Ascending aorta (tissue), 2 donors: ENCODE results near the gene STAG2. TPM values are rescaled to one million over a fixed set of nuclear protein-coding genes. Genes with fewer than 3 reads are reported as not detected.
"Not testable (repeated sequence)": the region's sequence is repeated elsewhere in the genome, so short reads cannot be mapped to it uniquely, and the experiment has no call there.

Experiments used
- DNase-seq, 2 donors: peaks; one replicate each; pipeline ENCODE4 v3.0.0-alpha.2; 2019; ENCODE audit warnings: low spot score in 2 of 2
- H3K27ac ChIP-seq, 2 donors: fragments of 200-600 bp; sonication (generic); one replicate each; pipeline ENCODE4 v1.5.1; 2016 to 2017; ENCODE audit warnings: mild to moderate bottlenecking in 1 of 2
- H3K27me3 ChIP-seq: fragments of 200-600 bp; sonication (generic); one replicate; pipeline ENCODE4 v1.5.1; 2017
- H3K36me3 ChIP-seq, 2 donors: fragments of 200-600 bp; sonication (generic); one replicate each; pipeline ENCODE4 v1.5.1; 2016
- H3K4me1 ChIP-seq, 2 donors: fragments of 200-600 bp; sonication (generic); one replicate each; pipeline ENCODE4 v1.5.1; 2016 to 2017; ENCODE audit warnings: mild to moderate bottlenecking in 1 of 2
- H3K4me3 ChIP-seq, 2 donors: fragments of 200-600 bp; sonication (generic); one replicate each; pipeline ENCODE4 v1.5.1; 2016 to 2017; ENCODE audit warnings: mild to moderate bottlenecking in 1 of 2
- H3K9me3 ChIP-seq, 2 donors: fragments of 200-600 bp; sonication (generic); one replicate each; pipeline ENCODE4 v1.5.1; 2016
- intact Hi-C: fragments of 100-400 bp; cut with DNase I; formaldehyde crosslinking; loops from one replicate; pipeline ENCODE4 v1.15.1; 2023
- total RNA-seq: library from RNA; depleted of rRNA; stranded (reverse); fragments of >200 nt; gene quantifications from one replicate; pipeline ENCODE4 v1.1.0, GENCODE V29; 2016
- TF ChIP-seq, protein P1 (sequence below), 3 experiments: fragments of 200-600 bp in 2 of 3; fragments of 450-650 bp in 1 of 3; sonication (generic) in 2 of 3; IDR thresholded peaks; one replicate each; pipeline ENCODE4 v1.5.1; 2016 to 2019; ENCODE audit warnings: antibody characterized with exemption in 3 of 3, mild to moderate bottlenecking in 1 of 3, moderate library complexity in 1 of 3

The STAG2 gene
- total RNA-seq, 1 donor from 2014 or later, result 22.7 TPM

DNA sequence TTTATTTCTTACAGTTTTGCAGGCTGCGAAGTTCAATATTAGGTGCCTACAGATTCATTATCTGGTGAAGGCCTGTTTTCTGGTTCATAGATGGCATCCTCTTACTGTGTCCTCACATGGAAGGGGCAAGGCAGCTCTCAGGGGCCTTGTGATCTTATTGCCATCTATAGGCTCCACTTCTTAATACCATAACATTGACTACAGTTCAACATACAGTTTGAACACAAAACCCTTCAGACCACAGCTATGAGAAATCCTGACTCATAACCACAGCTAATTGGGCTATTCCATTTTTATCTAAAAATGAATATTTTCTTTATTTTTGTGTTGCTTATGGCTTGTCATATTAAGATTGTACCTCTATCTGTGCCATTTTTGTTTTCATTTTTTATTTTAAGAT lies 72.3 kb downstream of the STAG2 start:
- intact Hi-C loops, result no loop called here
- H3K9me3 ChIP-seq, result no peaks in the 10 kb centered on the region
- no peak overlapping the region for H3K4me3 ChIP-seq
- TF ChIP-seq, protein P1, sequence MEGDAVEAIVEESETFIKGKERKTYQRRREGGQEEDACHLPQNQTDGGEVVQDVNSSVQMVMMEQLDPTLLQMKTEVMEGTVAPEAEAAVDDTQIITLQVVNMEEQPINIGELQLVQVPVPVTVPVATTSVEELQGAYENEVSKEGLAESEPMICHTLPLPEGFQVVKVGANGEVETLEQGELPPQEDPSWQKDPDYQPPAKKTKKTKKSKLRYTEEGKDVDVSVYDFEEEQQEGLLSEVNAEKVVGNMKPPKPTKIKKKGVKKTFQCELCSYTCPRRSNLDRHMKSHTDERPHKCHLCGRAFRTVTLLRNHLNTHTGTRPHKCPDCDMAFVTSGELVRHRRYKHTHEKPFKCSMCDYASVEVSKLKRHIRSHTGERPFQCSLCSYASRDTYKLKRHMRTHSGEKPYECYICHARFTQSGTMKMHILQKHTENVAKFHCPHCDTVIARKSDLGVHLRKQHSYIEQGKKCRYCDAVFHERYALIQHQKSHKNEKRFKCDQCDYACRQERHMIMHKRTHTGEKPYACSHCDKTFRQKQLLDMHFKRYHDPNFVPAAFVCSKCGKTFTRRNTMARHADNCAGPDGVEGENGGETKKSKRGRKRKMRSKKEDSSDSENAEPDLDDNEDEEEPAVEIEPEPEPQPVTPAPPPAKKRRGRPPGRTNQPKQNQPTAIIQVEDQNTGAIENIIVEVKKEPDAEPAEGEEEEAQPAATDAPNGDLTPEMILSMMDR (IDR thresholded peaks at IDR 0.05), result no peak
- H3K27ac ChIP-seq, result no peak overlapping the region
- H3K4me1 ChIP-seq, result no peaks in the 10 kb centered on the region
- H3K27me3 ChIP-seq, result no peaks in the 10 kb centered on the region
- H3K36me3 ChIP-seq, result peaks cover 0 to 6% of the 10 kb centered on the region in 2 donors
- DNase-seq, result no peak

DNA sequence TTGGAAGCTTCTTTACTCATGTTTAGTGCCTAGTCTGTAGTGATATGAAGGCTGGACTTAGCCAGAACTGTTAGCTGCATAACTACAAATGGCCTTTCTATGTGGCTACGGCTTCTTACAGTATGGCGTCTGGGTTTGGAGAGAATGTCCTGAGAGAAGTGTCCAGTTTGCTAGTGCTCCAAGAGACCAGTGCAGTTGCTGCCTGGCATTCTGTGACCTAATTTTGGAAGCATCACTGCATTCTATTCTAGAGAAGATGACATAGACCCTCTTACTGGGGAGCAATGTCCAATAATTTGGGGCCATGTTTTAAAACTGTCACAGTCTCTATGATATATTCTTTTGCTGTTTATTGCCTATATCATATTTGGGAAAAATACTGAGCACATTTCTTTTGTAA lies 74.2 kb downstream of the STAG2 start:
- H3K9me3 ChIP-seq, result no peaks in the 10 kb centered on the region
- TF ChIP-seq, protein P1 (IDR thresholded peaks at IDR 0.05), result no peak

DNA sequence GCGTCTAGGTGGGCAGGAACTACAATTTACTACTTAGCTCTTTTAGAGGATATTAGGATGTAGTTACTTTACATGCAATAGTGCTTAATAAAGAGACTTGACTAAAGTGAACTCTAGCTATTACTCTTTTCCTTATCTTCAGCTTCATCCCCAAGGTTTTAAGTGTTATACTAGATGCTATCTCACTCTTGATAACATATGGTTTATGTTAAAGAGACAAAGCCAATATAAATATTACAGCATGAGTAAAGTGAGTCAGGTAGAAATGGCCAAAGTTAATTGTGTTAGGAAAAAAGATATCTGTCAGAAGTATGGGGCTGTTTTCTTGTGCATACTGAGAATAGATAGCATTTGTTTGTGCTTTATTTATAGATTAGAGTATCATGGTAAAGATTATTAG lies 80.5 kb downstream of the STAG2 start:
- Histone ChIP-seq H3K9me3 (no peaks in the 10 kb centered on the region), H3K36me3 (peaks cover 0 to 2% of the 10 kb centered on the region in 2 donors), H3K4me1 (no peaks in the 10 kb centered on the region), H3K4me3 (no peak overlapping the region), H3K27ac (no peak overlapping the region), H3K27me3 (no peaks in the 10 kb centered on the region)
- TF ChIP-seq, protein P1 (IDR thresholded peaks at IDR 0.05), result no peak
- DNase-seq, result no peak
- intact Hi-C loops, result no loop called here

More for the DNA sequence above, 74.2 kb downstream of the STAG2 start:
- Histone ChIP-seq H3K27me3 (no peaks in the 10 kb centered on the region), H3K36me3 (peaks cover 0 to 6% of the 10 kb centered on the region in 2 donors), H3K27ac (no peak overlapping the region), H3K4me1 (no peaks in the 10 kb centered on the region), H3K4me3 (no peak overlapping the region)
- no peak for DNase-seq
- intact Hi-C loops, result no loop called here

DNA sequence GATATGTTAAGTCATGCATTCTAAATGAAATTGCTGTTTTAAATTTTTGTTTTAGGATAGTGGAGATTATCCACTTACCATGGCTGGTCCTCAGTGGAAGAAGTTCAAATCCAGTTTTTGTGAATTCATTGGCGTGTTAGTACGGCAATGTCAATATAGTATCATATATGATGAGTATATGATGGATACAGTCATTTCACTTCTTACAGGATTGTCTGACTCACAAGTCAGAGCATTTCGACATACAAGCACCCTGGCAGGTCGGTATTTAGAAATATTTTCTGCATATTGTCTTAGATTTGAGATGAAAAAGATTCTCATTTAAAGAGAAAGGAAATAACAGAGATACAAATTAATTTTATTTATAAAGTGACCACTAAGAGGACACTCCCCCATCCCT lies 83.6 kb downstream of the STAG2 start:
- H3K36me3 ChIP-seq, result peaks cover 0 to 10% of the 10 kb centered on the region in 2 donors
- no peaks in the 10 kb centered on the region for H3K4me1 ChIP-seq
- H3K9me3 ChIP-seq, result no peaks in the 10 kb centered on the region
- DNase-seq, result no peak
- no peaks in the 10 kb centered on the region for H3K27me3 ChIP-seq
- H3K27ac ChIP-seq, result no peak overlapping the region
- no peak overlapping the region for H3K4me3 ChIP-seq
- TF ChIP-seq, protein P1 (IDR thresholded peaks at IDR 0.05), result no peak
- intact Hi-C loops, result no loop called here

GRCh38 chrX:124084417-124084816 lies 122.9 kb downstream of the STAG2 start:
- intact Hi-C loops, H3K9me3 ChIP-seq, H3K27me3 ChIP-seq, H3K27ac ChIP-seq, H3K4me3 ChIP-seq, H3K4me1 ChIP-seq, DNase-seq: not testable (repeated sequence)
- H3K36me3 ChIP-seq, result peaks cover 13 to 22% of the 10 kb centered on the region in 2 donors

DNA sequence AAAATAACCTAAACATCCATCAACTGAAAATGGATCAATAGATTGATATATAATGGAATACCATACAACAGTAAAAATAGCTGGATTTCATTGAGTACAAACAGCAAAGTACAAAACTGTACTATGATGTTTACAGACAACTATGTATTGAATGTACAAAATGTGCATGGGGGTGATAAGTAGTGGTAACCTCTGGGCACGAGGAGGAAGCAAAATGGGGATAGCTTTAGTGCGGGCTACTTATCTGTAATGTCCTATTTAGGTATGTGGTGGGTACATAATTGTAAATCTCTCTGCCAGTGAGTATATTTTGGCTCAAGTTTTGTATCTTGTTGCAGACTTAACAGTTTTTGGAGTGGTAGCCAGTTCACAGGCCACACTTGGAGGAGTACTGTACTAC lies 123.6 kb downstream of the STAG2 start:
- Histone ChIP-seq H3K4me1 (no peaks in the 10 kb centered on the region), H3K9me3 (no peaks in the 10 kb centered on the region), H3K27ac (no peak overlapping the region), H3K27me3 (no peaks in the 10 kb centered on the region), H3K36me3 (peaks cover 13 to 19% of the 10 kb centered on the region in 2 donors), H3K4me3 (no peak overlapping the region)
- intact Hi-C loops, result no loop called here
- no peak for DNase-seq
- TF ChIP-seq, protein P1 (IDR thresholded peaks at IDR 0.05), result no peak
